H1 (cell line): Measurements from ENCODE around the gene PER2.

Source experiments
- POLR2A ChIP-seq, 2 experiments: IDR thresholded peaks; 1 replicate in 1 of 2; 2 replicates in 1 of 2; pipeline ENCODE4 v1.6.1; 2011; ENCODE audit warnings: low read depth in 2 of 2, low read length in 2 of 2, mild to moderate bottlenecking in 2 of 2; ENCODE audit errors: control extremely low read depth in 1 of 2
- SRF ChIP-seq: IDR thresholded peaks from 2 replicates; pipeline ENCODE4 v1.6.1; 2011; ENCODE audit warnings: mild to moderate bottlenecking, low read depth, low read length, moderate library complexity
- TF ChIP-seq, protein P1 (sequence below): IDR thresholded peaks from 2 replicates; pipeline ENCODE4 v1.6.1; 2011; ENCODE audit warnings: low read depth, mild to moderate bottlenecking, low read length; ENCODE audit not compliant: insufficient read depth
- TF ChIP-seq, protein P2 (sequence below), 3 experiments: IDR thresholded peaks; 1 replicate in 2 of 3; 2 replicates in 1 of 3; pipeline versions ENCODE4 v1.5.1 to v1.6.1; 2011; ENCODE audit warnings: low read length in 3 of 3, mild to moderate bottlenecking in 3 of 3, inconsistent platforms in 2 of 3, low read depth in 1 of 3, moderate library complexity in 1 of 3; ENCODE audit not compliant: insufficient read depth in 1 of 3; ENCODE audit errors: control extremely low read depth in 1 of 3

DNA sequence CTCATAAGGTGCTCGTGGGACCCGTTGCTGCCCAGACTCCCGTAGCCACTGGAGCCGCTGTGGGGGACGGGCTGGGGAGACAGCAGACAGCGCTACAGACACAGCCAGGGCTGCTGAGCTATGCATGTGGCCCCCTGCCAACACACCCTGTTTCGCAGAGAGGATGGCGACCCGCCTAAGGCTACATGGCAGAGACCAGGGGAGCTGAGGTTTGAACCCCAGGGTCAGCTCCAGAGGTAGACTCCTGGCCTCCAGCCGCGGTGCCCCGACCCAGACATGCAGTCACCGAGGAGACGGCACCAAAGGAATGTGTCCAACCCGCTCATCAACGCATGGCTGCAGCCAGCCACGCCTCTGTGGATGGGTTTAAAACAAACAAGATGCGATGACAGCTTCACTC lies 27.5 kb downstream of the PER2 start:
- TF ChIP-seq POLR2A (IDR thresholded peaks at IDR 0.05; ENCODE audit: control extremely low read depth in 1 of 2, low read depth in 2 of 2, low read length in 2 of 2) (no peak), SRF (no peak)
- TF ChIP-seq, protein P1, sequence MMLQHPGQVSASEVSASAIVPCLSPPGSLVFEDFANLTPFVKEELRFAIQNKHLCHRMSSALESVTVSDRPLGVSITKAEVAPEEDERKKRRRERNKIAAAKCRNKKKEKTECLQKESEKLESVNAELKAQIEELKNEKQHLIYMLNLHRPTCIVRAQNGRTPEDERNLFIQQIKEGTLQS: no peak
- TF ChIP-seq, protein P2, sequence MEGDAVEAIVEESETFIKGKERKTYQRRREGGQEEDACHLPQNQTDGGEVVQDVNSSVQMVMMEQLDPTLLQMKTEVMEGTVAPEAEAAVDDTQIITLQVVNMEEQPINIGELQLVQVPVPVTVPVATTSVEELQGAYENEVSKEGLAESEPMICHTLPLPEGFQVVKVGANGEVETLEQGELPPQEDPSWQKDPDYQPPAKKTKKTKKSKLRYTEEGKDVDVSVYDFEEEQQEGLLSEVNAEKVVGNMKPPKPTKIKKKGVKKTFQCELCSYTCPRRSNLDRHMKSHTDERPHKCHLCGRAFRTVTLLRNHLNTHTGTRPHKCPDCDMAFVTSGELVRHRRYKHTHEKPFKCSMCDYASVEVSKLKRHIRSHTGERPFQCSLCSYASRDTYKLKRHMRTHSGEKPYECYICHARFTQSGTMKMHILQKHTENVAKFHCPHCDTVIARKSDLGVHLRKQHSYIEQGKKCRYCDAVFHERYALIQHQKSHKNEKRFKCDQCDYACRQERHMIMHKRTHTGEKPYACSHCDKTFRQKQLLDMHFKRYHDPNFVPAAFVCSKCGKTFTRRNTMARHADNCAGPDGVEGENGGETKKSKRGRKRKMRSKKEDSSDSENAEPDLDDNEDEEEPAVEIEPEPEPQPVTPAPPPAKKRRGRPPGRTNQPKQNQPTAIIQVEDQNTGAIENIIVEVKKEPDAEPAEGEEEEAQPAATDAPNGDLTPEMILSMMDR (IDR thresholded peaks at IDR 0.05; ENCODE audit: control extremely low read depth in 1 of 3, insufficient read depth in 1 of 3, low read depth in 1 of 3, low read length in 3 of 3): no peak
